PC-3 (cell line): ENCODE measurements around the gene RCHY1.

Source experiments
- EZH2 ChIP-seq: fragments of 300-600 bp; sonication (generic); IDR thresholded peaks from one replicate; pipeline ENCODE4 v1.6.1; 2017; ENCODE audit warnings: antibody characterized with exemption, mild to moderate bottlenecking, low read length; ENCODE audit not compliant: unreplicated experiment
- TF ChIP-seq, protein P1 (sequence below): fragments of 300-600 bp; sonication (generic); conservative IDR thresholded peaks from 2 replicates; pipeline ENCODE4 v1.5.1; 2017; ENCODE audit warnings: antibody characterized with exemption, low read depth, mild to moderate bottlenecking, low read length

- TF ChIP-seq, protein P1, sequence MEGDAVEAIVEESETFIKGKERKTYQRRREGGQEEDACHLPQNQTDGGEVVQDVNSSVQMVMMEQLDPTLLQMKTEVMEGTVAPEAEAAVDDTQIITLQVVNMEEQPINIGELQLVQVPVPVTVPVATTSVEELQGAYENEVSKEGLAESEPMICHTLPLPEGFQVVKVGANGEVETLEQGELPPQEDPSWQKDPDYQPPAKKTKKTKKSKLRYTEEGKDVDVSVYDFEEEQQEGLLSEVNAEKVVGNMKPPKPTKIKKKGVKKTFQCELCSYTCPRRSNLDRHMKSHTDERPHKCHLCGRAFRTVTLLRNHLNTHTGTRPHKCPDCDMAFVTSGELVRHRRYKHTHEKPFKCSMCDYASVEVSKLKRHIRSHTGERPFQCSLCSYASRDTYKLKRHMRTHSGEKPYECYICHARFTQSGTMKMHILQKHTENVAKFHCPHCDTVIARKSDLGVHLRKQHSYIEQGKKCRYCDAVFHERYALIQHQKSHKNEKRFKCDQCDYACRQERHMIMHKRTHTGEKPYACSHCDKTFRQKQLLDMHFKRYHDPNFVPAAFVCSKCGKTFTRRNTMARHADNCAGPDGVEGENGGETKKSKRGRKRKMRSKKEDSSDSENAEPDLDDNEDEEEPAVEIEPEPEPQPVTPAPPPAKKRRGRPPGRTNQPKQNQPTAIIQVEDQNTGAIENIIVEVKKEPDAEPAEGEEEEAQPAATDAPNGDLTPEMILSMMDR: no peak
- TF ChIP-seq EZH2: no peak
Observed at GRCh38 chr4:75542824-75543223, 28.6 kb upstream of the RCHY1 start.
